Body of pancreas (tissue), 4 donors: ENCODE measurements around the gene CRTAC1. TPM values are rescaled to one million over a fixed set of nuclear protein-coding genes. Genes with fewer than 3 reads are reported as not detected.

Experiments used
- ATAC-seq: fragments of 150-250 bp; one replicate; pipeline ENCODE4 v1.9.1; 2016
- DNase-seq, 4 donors: peaks; one replicate each; pipeline ENCODE4 v3.0.0-alpha.2; 2019
- H3K27ac ChIP-seq, 4 donors: fragments of 200-600 bp; sonication (generic); 1 replicate in 3 of 4; 2 replicates in 1 of 4; pipeline versions ENCODE4 v1.5.1 to v1.6.1; 2016 to 2019; ENCODE audit warnings: mild to moderate bottlenecking in 1 of 4, mixed read lengths in 1 of 4, moderate library complexity in 1 of 4
- H3K27me3 ChIP-seq, 2 donors: fragments of 200-600 bp; sonication (generic); one replicate each; pipeline ENCODE4 v1.6.0; 2016; ENCODE audit warnings: mild to moderate bottlenecking in 1 of 2
- H3K36me3 ChIP-seq, 2 donors: fragments of 200-600 bp; sonication (generic); replicated peaks in 1 of 2; 2 replicates each; pipeline ENCODE4 v1.5.1; 2016; ENCODE audit warnings: low read depth in 2 of 2; ENCODE audit not compliant: insufficient read depth in 1 of 2
- H3K4me1 ChIP-seq: fragments of 200-600 bp; sonication (generic); one replicate; pipeline ENCODE4 v1.6.0; 2016
- H3K4me3 ChIP-seq, 2 donors: fragments of 200-600 bp; sonication (generic); 1 replicate in 1 of 2; 2 replicates in 1 of 2; pipeline ENCODE4 v1.5.1; 2016 to 2019
- H3K9me3 ChIP-seq, 3 donors: fragments of 200-600 bp; sonication (generic); 1 replicate in 2 of 3; 2 replicates in 1 of 3; pipeline ENCODE4 v1.5.1; 2016
- POLR2A ChIP-seq, 3 donors: fragments of 450-650 bp; IDR thresholded peaks; one replicate each; pipeline ENCODE4 v1.6.1; 2016; ENCODE audit warnings: antibody characterized with exemption in 3 of 3, mild to moderate bottlenecking in 2 of 3
- whole genome bisulfite sequencing, 2 donors: methylation state at CpG; one replicate each; pipeline ENCODE4 v1.1.5; 2017; 5-methylcytosine and 5-hydroxymethylcytosine counted together
- intact Hi-C: fragments of 100-400 bp; cut with DNase I; formaldehyde crosslinking; loops from one replicate; pipeline ENCODE4 v1.15.1; 2023
- total RNA-seq, 2 donors: library from RNA; depleted of rRNA; stranded (reverse); fragments of >200 nt; gene quantifications; one replicate each; pipeline ENCODE4 v1.1.0, GENCODE V29; 2016
- TF ChIP-seq, protein P1 (sequence below), 7 experiments: fragments of 450-650 bp in 4 of 7; fragments of 200-600 bp in 3 of 7; sonication (generic) in 3 of 7; IDR thresholded peaks; one replicate each; pipeline ENCODE4 v1.5.1; 2016 to 2019; ENCODE audit warnings: antibody characterized with exemption in 7 of 7

CRTAC1 gene
- total RNA-seq, 2 donors from 2014 or later: 0.52 TPM; not detected in 1

DNA sequence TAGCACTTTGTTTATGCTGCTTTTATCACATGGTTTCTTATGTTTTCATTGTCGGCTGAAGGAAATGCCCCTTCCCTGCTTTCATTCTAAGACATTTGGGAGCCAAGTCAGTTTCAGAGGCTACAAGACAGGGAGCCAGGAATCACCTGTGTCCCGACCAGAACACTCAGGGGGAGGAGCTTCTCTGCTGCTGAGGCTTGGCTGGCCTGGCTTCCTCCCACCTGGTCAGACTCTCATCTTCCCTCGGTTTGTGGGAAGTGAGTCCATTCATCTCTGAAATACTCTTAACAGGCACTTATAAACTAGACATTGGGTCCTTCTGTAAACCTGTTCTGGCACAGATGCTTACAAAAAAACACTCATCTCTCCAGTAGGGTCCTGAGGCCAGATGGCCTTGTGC, 200.4 kb downstream of the CRTAC1 start:
- Histone ChIP-seq H3K27me3 (no peaks in the 10 kb centered on the region), H3K4me3 (no peak overlapping the region), H3K4me1 (peaks cover 10% of the 10 kb centered on the region), H3K9me3 (no peaks in the 10 kb centered on the region), H3K36me3 (no peaks in the 10 kb centered on the region), H3K27ac (no peak overlapping the region)
- ATAC-seq (peak; percentile 56), DNase-seq (peak; percentile 39 to 78 (median 69))
- no peak for TF ChIP-seq POLR2A (IDR thresholded peaks at IDR 0.05)
- TF ChIP-seq, protein P1, sequence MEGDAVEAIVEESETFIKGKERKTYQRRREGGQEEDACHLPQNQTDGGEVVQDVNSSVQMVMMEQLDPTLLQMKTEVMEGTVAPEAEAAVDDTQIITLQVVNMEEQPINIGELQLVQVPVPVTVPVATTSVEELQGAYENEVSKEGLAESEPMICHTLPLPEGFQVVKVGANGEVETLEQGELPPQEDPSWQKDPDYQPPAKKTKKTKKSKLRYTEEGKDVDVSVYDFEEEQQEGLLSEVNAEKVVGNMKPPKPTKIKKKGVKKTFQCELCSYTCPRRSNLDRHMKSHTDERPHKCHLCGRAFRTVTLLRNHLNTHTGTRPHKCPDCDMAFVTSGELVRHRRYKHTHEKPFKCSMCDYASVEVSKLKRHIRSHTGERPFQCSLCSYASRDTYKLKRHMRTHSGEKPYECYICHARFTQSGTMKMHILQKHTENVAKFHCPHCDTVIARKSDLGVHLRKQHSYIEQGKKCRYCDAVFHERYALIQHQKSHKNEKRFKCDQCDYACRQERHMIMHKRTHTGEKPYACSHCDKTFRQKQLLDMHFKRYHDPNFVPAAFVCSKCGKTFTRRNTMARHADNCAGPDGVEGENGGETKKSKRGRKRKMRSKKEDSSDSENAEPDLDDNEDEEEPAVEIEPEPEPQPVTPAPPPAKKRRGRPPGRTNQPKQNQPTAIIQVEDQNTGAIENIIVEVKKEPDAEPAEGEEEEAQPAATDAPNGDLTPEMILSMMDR (IDR thresholded peaks at IDR 0.05): no peak
- intact Hi-C loops: no loop called here
- WGBS, 2 donors: 2 to 8% methylated on average over 3 of the region's 3 CpGs

DNA sequence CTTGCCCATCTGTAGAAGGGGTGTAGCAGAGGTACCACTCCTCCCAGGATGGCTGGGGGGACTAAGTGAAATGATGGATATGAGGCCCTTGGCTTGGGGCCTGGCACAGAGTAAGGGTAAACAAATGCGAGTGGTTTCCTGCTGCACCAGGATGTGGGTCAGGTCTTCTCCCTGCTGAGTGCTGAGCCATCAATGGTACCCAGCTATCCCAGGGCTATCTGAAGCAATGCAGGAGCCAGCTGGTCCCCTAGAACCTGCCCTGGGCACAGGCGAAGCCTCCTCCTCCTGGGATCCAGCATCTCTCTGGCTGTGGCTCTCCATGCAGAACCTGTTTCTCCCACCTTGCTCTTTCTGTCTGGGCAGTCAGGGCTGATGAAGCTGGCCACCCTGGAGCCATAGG, 201.7 kb downstream of the CRTAC1 start:
- intact Hi-C loops: no loop called here

DNA sequence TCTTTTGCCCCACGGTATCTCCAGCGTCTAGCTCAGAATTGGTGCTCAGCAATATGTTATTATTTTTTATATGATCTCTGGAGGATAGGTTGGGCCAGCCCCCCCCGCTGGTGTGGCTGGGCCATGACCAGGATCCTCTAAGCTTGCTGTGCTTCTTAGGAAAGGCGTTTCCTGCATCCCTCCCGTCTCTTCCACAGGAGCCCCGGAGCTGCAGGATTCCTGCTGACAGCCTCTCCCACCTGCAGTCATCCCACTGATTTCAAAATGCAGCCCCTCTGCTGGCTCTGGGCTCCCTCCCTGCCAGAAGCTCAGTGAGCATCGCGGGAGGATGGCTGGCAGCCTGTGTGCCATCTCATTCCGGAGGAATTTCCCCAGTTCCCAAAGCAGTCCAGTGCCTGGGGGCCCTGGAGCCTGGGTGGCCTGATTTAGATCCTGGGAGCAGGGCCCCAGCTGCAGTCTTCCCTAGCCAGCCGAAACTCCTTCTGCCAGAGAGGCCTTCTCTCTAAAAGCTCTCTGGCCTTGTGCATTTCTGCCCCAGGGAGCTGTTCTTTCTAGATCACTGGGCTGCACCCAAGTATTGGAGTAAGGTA, 202.6 kb downstream of the CRTAC1 start:
- H3K27me3 ChIP-seq: no peaks in the 10 kb centered on the region
- H3K4me1 ChIP-seq: peaks cover 10% of the 10 kb centered on the region
- H3K27ac ChIP-seq: no peak overlapping the region
- DNase-seq: no peak
- no peaks in the 10 kb centered on the region for H3K36me3 ChIP-seq
- no peak for ATAC-seq
- H3K4me3 ChIP-seq: no peak overlapping the region
- H3K9me3 ChIP-seq: no peaks in the 10 kb centered on the region
- TF ChIP-seq, protein P1 (IDR thresholded peaks at IDR 0.05): no peak
- TF ChIP-seq POLR2A (IDR thresholded peaks at IDR 0.05): no peak
- intact Hi-C loops: no loop called here
- WGBS, 2 donors: 72 to 74% methylated on average over 9 to 10 of the region's 10 CpGs

More for the DNA sequence above, 201.7 kb downstream of the CRTAC1 start:
- Histone ChIP-seq H3K9me3 (no peaks in the 10 kb centered on the region), H3K27ac (no peak overlapping the region), H3K4me3 (no peak overlapping the region), H3K27me3 (no peaks in the 10 kb centered on the region), H3K36me3 (no peaks in the 10 kb centered on the region), H3K4me1 (peaks cover 10% of the 10 kb centered on the region)
- TF ChIP-seq, protein P1 (IDR thresholded peaks at IDR 0.05): no peak
- TF ChIP-seq POLR2A (IDR thresholded peaks at IDR 0.05): no peak
- no peak for ATAC-seq
- 58 to 75% methylated on average over 2 of the region's 2 CpGs for WGBS, 2 donors
- DNase-seq: no peak

DNA sequence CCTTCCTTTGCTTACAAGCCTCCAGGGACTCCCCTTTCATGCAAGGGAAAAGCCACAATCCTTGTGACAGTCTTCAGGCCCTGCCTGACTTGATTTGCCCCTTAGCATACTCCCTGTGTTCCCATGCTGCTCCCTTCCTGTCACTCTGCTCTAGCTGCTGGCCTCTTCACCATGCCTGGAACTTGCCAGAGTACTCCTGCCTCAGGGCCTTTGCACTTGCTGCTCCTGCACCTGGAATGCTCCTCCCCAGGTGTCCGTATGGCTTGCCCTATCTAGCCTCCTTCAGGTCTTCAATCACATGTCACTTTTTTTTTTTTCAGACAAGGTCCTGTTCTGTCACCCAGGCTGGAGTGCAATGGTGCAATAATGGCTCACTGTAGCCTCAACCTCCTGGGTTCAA, 203.5 kb downstream of the CRTAC1 start:
- Histone ChIP-seq H3K36me3 (no peaks in the 10 kb centered on the region), H3K27me3 (no peaks in the 10 kb centered on the region), H3K4me3 (no peak overlapping the region), H3K9me3 (no peaks in the 10 kb centered on the region), H3K4me1 (peaks cover 10% of the 10 kb centered on the region), H3K27ac (no peak overlapping the region)
- DNase-seq (no peak), ATAC-seq (no peak)
- TF ChIP-seq, protein P1 (IDR thresholded peaks at IDR 0.05): no peak
- TF ChIP-seq POLR2A (IDR thresholded peaks at IDR 0.05): no peak
- intact Hi-C loops: no loop called here
- WGBS, 2 donors: 73 to 91% methylated on average over 1 of the region's 1 CpG
